WTC11 (cell line): ENCODE measurements around the gene KCNQ2. TPM values are rescaled to one million over a fixed set of nuclear protein-coding genes. Genes with fewer than 3 reads are reported as not detected.
A peak's percentile ranks its signal among the peaks of the same experiment; 100 is the strongest.

ENCODE experiments used
- ATAC-seq: fragments of 200-7000 bp; cut with Tn5 transposase; 2 replicates; pipeline ENCODE4 v1.10.0; 2021; ENCODE audit warnings: mild to moderate bottlenecking, moderate library complexity
- CTCF ChIA-PET: fragments of 300-600 bp; sonication (Branson Sonifier 250); formaldehyde crosslinking; loops from one replicate; lab custom pipeline; 2021; ENCODE audit warnings: antibody characterized with exemption; lab: Charles Lee
- POLR2A ChIA-PET: fragments of 350-600 bp; sonication (Branson Sonifier 250); formaldehyde crosslinking; loops from one replicate; lab custom pipeline; 2021; ENCODE audit warnings: antibody characterized with exemption; lab: Charles Lee
- DNase-seq: peaks from one replicate; pipeline ENCODE4 v3.0.0; 2021; ENCODE audit warnings: low spot score
- H3K27ac Mint-ChIP-seq: 2 replicates; pipeline ENCODE4 v1.8.0; 2021; ENCODE audit warnings: mixed read lengths
- H3K27me3 Mint-ChIP-seq: 2 replicates; pipeline ENCODE4 v1.8.0; 2021; ENCODE audit warnings: low read depth, mild to moderate bottlenecking, moderate library complexity, mixed read lengths
- H3K36me3 Mint-ChIP-seq: 2 replicates; pipeline ENCODE4 v1.8.0; 2021; ENCODE audit warnings: mixed read lengths
- H3K4me1 Mint-ChIP-seq: 2 replicates; pipeline ENCODE4 v1.8.0; 2022; ENCODE audit warnings: mixed read lengths
- H3K4me3 Mint-ChIP-seq: 2 replicates; pipeline ENCODE4 v1.8.0; 2021; ENCODE audit warnings: mild to moderate bottlenecking, moderate library complexity, mixed read lengths
- H3K9me3 Mint-ChIP-seq: 2 replicates; pipeline ENCODE4 v1.8.0; 2021; ENCODE audit warnings: mixed read lengths
- CDX4 ChIP-seq: fragments of 250-450 bp; sonication (Bioruptor Pico); IDR thresholded peaks from 2 replicates; pipeline ENCODE4 v1.9.0; 2021; ENCODE audit warnings: moderate library complexity, mild to moderate bottlenecking, inconsistent platforms, borderline replicate concordance
- E2F5 ChIP-seq: sonication (generic); formaldehyde crosslinking; IDR thresholded peaks from 2 replicates; pipeline ENCODE4 v1.8.1; 2022; ENCODE audit warnings: mild to moderate bottlenecking, moderate library complexity, missing genetic modification reagents
- EMX1 ChIP-seq: fragments of 250-450 bp; sonication (Bioruptor Pico); IDR thresholded peaks from 2 replicates; pipeline ENCODE4 v1.8.0; 2021; ENCODE audit warnings: mild to moderate bottlenecking
- ERG ChIP-seq: fragments of 250-450 bp; sonication (Bioruptor Pico); IDR thresholded peaks from 2 replicates; pipeline ENCODE4 v1.8.0; 2021; ENCODE audit warnings: mild to moderate bottlenecking
- ETV6 ChIP-seq: sonication (generic); formaldehyde crosslinking; IDR thresholded peaks from 2 replicates; pipeline ENCODE4 v1.8.1; 2022; ENCODE audit warnings: mild to moderate bottlenecking, missing genetic modification reagents
- IRF2 ChIP-seq: sonication (generic); formaldehyde crosslinking; IDR thresholded peaks from 2 replicates; pipeline ENCODE4 v1.8.0; 2022; ENCODE audit warnings: low read depth, missing genetic modification reagents, borderline replicate concordance
- JUN ChIP-seq: sonication (generic); formaldehyde crosslinking; IDR thresholded peaks from 2 replicates; pipeline ENCODE4 v1.8.0; 2023; ENCODE audit warnings: mild to moderate bottlenecking, missing genetic modification reagents
- MAX ChIP-seq: sonication (generic); formaldehyde crosslinking; IDR thresholded peaks from 2 replicates; pipeline ENCODE4 v1.8.0; 2022; ENCODE audit warnings: mild to moderate bottlenecking, missing genetic modification reagents
- NR1H2 ChIP-seq: sonication (generic); formaldehyde crosslinking; IDR thresholded peaks from 2 replicates; pipeline ENCODE4 v1.9.0; 2021; ENCODE audit warnings: mild to moderate bottlenecking, moderate library complexity, missing genetic modification reagents
- PREB ChIP-seq: sonication (generic); formaldehyde crosslinking; IDR thresholded peaks from 2 replicates; pipeline ENCODE4 v1.8.1; 2022; ENCODE audit warnings: mild to moderate bottlenecking, missing genetic modification reagents, moderate library complexity, borderline replicate concordance
- RELA ChIP-seq: sonication (generic); formaldehyde crosslinking; IDR thresholded peaks from 2 replicates; pipeline ENCODE4 v1.8.1; 2022; ENCODE audit warnings: missing genetic modification reagents, mild to moderate bottlenecking, borderline replicate concordance
- SOX15 ChIP-seq: fragments of 250-450 bp; sonication (Bioruptor Pico); IDR thresholded peaks from 2 replicates; pipeline ENCODE4 v1.9.0; 2021; ENCODE audit warnings: mild to moderate bottlenecking
- TEAD4 ChIP-seq: sonication (generic); formaldehyde crosslinking; IDR thresholded peaks from 2 replicates; pipeline ENCODE4 v1.8.0; 2022; ENCODE audit warnings: mild to moderate bottlenecking, missing genetic modification reagents
- USF1 ChIP-seq: sonication (generic); formaldehyde crosslinking; IDR thresholded peaks from 2 replicates; pipeline ENCODE4 v1.8.0; 2022; ENCODE audit warnings: mild to moderate bottlenecking, missing genetic modification reagents
- USF2 ChIP-seq: sonication (generic); formaldehyde crosslinking; IDR thresholded peaks from 2 replicates; pipeline ENCODE4 v1.8.1; 2023; ENCODE audit warnings: mild to moderate bottlenecking, missing genetic modification reagents, moderate library complexity
- ZNF232 ChIP-seq: sonication (generic); formaldehyde crosslinking; IDR thresholded peaks from 2 replicates; pipeline ENCODE4 v1.8.0; 2022; ENCODE audit warnings: mild to moderate bottlenecking, missing genetic modification reagents
- ZNF263 ChIP-seq: sonication (generic); formaldehyde crosslinking; IDR thresholded peaks from 2 replicates; pipeline ENCODE4 v1.8.1; 2022; ENCODE audit warnings: low read depth, mild to moderate bottlenecking, moderate library complexity, missing genetic modification reagents
- ZNF423 ChIP-seq: fragments of 250-450 bp; sonication (Bioruptor Pico); IDR thresholded peaks from 2 replicates; pipeline ENCODE4 v2.1.2; 2022; ENCODE audit warnings: mild to moderate bottlenecking, moderate library complexity
- ZNF425 ChIP-seq: fragments of 250-450 bp; sonication (Bioruptor Pico); conservative IDR thresholded peaks from 2 replicates; pipeline ENCODE4 v1.9.0; 2021; ENCODE audit warnings: mild to moderate bottlenecking
- total RNA-seq: library from RNA; stranded (reverse); gene quantifications from 3 replicates; pipeline ENCODE4 v1.2.3, GENCODE V29; 2021

Gene KCNQ2
- total RNA-seq, 1 experiment from 2014 or later: 99.8 TPM

GRCh38 chr20:63405102-63405730 is 67.2 kb downstream of the KCNQ2 start:
- no peak for DNase-seq

GRCh38 chr20:63404129-63405085 is 68.0 kb downstream of the KCNQ2 start:
- no peaks in the 10 kb centered on the region for H3K36me3 Mint-ChIP-seq
- H3K4me1 Mint-ChIP-seq: peaks cover 12% of the 10 kb centered on the region
- no peaks in the 10 kb centered on the region for H3K9me3 Mint-ChIP-seq
- TF ChIP-seq CDX4: no peak
- peak; percentile 8; the same call in 1 of the 2 replicates for TF ChIP-seq RELA (CRISPR knock-in tag)
- 0 out of 2 replicates have a peak, but pooled peaks have one; percentile 29 for TF ChIP-seq MAX (CRISPR knock-in tag)
- 0 out of 2 replicates have a peak, but pooled peaks have one; percentile 17 for TF ChIP-seq ZNF423 (CRISPR knock-in tag)
- H3K27ac Mint-ChIP-seq: 0 out of 2 replicates have a peak overlapping the region, but pooled peaks have one; percentile 23
- ChIA-PET POLR2A (no interaction called here), CTCF (interaction anchor here (0.6 to 1.0 kb wide), 3 partner anchors 14 to 28 kb away, joined by 3 to 5 read pairs (median 3); no protein-coding TSS in a partner anchor)
- ATAC-seq (peak; percentile 33; the same call in 1 of the 2 replicates), DNase-seq (no peak)
- H3K4me3 Mint-ChIP-seq: no peak overlapping the region
- H3K27me3 Mint-ChIP-seq: no peaks in the 10 kb centered on the region

More at GRCh38 chr20:63405102-63405730, 67.2 kb downstream of the KCNQ2 start:
- Mint-ChIP-seq H3K36me3 (no peaks in the 10 kb centered on the region), H3K27me3 (no peaks in the 10 kb centered on the region), H3K4me1 (peaks cover 12% of the 10 kb centered on the region), H3K9me3 (no peaks in the 10 kb centered on the region), H3K4me3 (no peak overlapping the region), H3K27ac (no peak overlapping the region)
- no peak for ATAC-seq
- TF ChIP-seq USF1 (CRISPR knock-in tag): no peak
- no peak for TF ChIP-seq ZNF263
- no peak for TF ChIP-seq JUN (CRISPR knock-in tag)
- ChIA-PET CTCF (interaction anchor here (1.0 to 1.3 kb wide), 2 partner anchors 23 to 28 kb away, joined by 3 to 5 read pairs; no protein-coding TSS in a partner anchor), POLR2A (no interaction called here)

- CTCF ChIA-PET: interaction anchor here (0.8 to 1.0 kb wide), 3 partner anchors 26 to 180 kb away, joined by 3 read pairs; no protein-coding TSS in a partner anchor
- H3K36me3 Mint-ChIP-seq: no peaks in the 10 kb centered on the region
- POLR2A ChIA-PET: no interaction called here
- ATAC-seq (no peak), DNase-seq (no peak)
- H3K4me1 Mint-ChIP-seq: peaks cover 7% of the 10 kb centered on the region
- H3K4me3 Mint-ChIP-seq: no peak overlapping the region
- H3K27me3 Mint-ChIP-seq: no peaks in the 10 kb centered on the region
- H3K27ac Mint-ChIP-seq: peak overlapping the region; percentile 50; the same call in 1 of the 2 replicates
- no peaks in the 10 kb centered on the region for H3K9me3 Mint-ChIP-seq
- TF ChIP-seq EMX1 (CRISPR knock-in tag): no peak
- no peak for TF ChIP-seq SOX15 (CRISPR knock-in tag)
- no peak for TF ChIP-seq ZNF425 (CRISPR knock-in tag)
- TF ChIP-seq IRF2 (CRISPR knock-in tag): no peak
- TF ChIP-seq ZNF232 (CRISPR knock-in tag): no peak
- no peak for TF ChIP-seq NR1H2
- TF ChIP-seq TEAD4: no peak
- TF ChIP-seq ERG (CRISPR knock-in tag): no peak
- TF ChIP-seq PREB (CRISPR knock-in tag): no peak
- TF ChIP-seq E2F5: no peak
- no peak for TF ChIP-seq ETV6 (CRISPR knock-in tag)
- no peak for TF ChIP-seq MAX (CRISPR knock-in tag)
- TF ChIP-seq USF2 (CRISPR knock-in tag): no peak
Measured at GRCh38 chr20:63403403-63404105, 68.9 kb downstream of the KCNQ2 start.
